T-helper 17 cell (primary cell): ENCODE measurements around the gene PAFAH2. TPM values are rescaled to one million over a fixed set of nuclear protein-coding genes. Genes with fewer than 3 reads are reported as not detected.

Source experiments
- ATAC-seq: fragments of 150-1000 bp; cut with Tn5 transposase; 2 replicates; pipeline ENCODE4 v1.10.0; 2021; ENCODE audit warnings: mild to moderate bottlenecking, moderate library complexity
- DNase-seq, 3 donors: peaks; one replicate each; pipeline versions ENCODE4 v3.0.0 to v3.0.0-alpha.2; 2020 to 2021
- H3K9me3 ChIP-seq: one replicate; pipeline ENCODE4 v1.7.0; 2013; ENCODE audit warnings: low read length, mild to moderate bottlenecking; ENCODE audit not compliant: control insufficient read depth, poor library complexity, severe bottlenecking
- H3K27ac Mint-ChIP-seq: one replicate; pipeline ENCODE4 v1.8.0; 2022; ENCODE audit warnings: mild to moderate bottlenecking, moderate library complexity, mixed read lengths
- H3K27me3 Mint-ChIP-seq: one replicate; pipeline ENCODE4 v1.8.0; 2022; ENCODE audit warnings: mixed read lengths
- H3K36me3 Mint-ChIP-seq: one replicate; pipeline ENCODE4 v1.8.0; 2022; ENCODE audit warnings: low read depth, mixed read lengths
- H3K4me1 Mint-ChIP-seq: one replicate; pipeline ENCODE4 v1.8.0; 2022; ENCODE audit warnings: mild to moderate bottlenecking, mixed read lengths
- H3K4me3 Mint-ChIP-seq: one replicate; pipeline ENCODE4 v1.8.0; 2022; ENCODE audit warnings: mild to moderate bottlenecking, moderate library complexity, mixed read lengths
- total RNA-seq, 4 donors: library from RNA in 2 of 4; stranded (reverse) in 2 of 4; gene quantifications; one replicate each; pipeline ENCODE4 v1.2.3 and lab custom pipeline; 2022 to 2026

PAFAH2 gene
- total RNA-seq, 2 donors from 2014 or later = 4.9 to 6.9 TPM

GRCh38 chr1:26015358-26015757 lies 17.5 kb upstream of the PAFAH2 start:
- no peak overlapping the region for H3K27ac Mint-ChIP-seq
- H3K27me3 Mint-ChIP-seq = peaks cover 9% of the 10 kb centered on the region
- ATAC-seq (no peak), DNase-seq (no peak)
- H3K36me3 Mint-ChIP-seq = no peaks in the 10 kb centered on the region
- H3K9me3 ChIP-seq = no peaks in the 10 kb centered on the region
- no peak overlapping the region for H3K4me3 Mint-ChIP-seq
- no peaks in the 10 kb centered on the region for H3K4me1 Mint-ChIP-seq

GRCh38 chr1:26014179-26014578 lies 16.3 kb upstream of the PAFAH2 start:
- peak overlapping the region; percentile 29 for H3K27ac Mint-ChIP-seq
- no peak for DNase-seq
- peaks cover 10% of the 10 kb centered on the region for H3K27me3 Mint-ChIP-seq
- H3K9me3 ChIP-seq = no peaks in the 10 kb centered on the region
- no peaks in the 10 kb centered on the region for H3K4me1 Mint-ChIP-seq
- no peak overlapping the region for H3K4me3 Mint-ChIP-seq
- no peaks in the 10 kb centered on the region for H3K36me3 Mint-ChIP-seq
- no peak for ATAC-seq

DNA sequence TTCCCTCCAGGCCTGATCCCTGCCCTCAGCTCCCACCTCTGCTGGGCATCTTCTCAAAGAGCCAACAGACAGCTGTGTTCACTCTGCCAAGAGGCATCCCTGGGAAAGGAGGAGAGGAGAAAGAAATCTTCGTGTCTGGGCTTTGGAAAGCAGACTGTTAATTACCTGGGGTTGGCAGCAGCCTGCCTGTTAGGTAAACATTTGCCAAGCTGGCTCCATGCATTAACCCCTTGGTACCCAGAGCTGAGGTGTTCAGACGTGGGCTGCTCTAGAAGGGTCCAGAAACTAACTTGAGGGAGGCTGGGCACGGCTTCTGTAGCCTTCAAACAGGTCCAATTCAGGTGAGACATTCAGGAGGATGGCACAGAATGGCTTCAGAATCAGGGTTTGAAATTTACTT lies 15.0 kb upstream of the PAFAH2 start:
- DNase-seq (no peak), ATAC-seq (no peak)
- peaks cover 5% of the 10 kb centered on the region for H3K27me3 Mint-ChIP-seq
- H3K27ac Mint-ChIP-seq = no peak overlapping the region
- no peak overlapping the region for H3K4me3 Mint-ChIP-seq
- no peaks in the 10 kb centered on the region for H3K9me3 ChIP-seq
- no peaks in the 10 kb centered on the region for H3K4me1 Mint-ChIP-seq
- H3K36me3 Mint-ChIP-seq = no peaks in the 10 kb centered on the region

DNA sequence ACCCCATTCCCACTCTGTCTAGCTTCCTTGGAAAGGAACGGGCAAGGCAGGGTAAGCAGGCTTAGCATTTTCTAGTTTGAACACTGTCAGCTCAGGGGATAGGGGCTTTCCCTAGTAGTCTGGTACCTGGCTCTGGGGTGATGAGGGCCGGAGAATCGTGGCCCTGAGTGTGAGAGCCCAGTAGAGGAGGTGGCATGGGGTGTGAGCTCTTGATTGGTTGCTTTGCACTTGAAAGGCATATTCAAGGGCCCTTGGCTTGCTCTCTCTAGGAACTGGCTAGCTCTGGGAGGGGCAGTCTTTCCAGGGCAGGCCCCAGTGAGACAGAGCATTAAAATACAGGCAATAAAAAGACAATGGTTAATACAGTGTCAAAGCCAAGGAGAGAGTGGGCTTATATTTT lies 13.0 kb upstream of the PAFAH2 start:
- Mint-ChIP-seq H3K4me3 (no peak overlapping the region), H3K27me3 (peaks cover 12% of the 10 kb centered on the region), H3K36me3 (no peaks in the 10 kb centered on the region), H3K4me1 (peaks cover 2% of the 10 kb centered on the region), H3K27ac (no peak overlapping the region)
- DNase-seq = no peak
- H3K9me3 ChIP-seq = no peaks in the 10 kb centered on the region
- ATAC-seq = no peak

DNA sequence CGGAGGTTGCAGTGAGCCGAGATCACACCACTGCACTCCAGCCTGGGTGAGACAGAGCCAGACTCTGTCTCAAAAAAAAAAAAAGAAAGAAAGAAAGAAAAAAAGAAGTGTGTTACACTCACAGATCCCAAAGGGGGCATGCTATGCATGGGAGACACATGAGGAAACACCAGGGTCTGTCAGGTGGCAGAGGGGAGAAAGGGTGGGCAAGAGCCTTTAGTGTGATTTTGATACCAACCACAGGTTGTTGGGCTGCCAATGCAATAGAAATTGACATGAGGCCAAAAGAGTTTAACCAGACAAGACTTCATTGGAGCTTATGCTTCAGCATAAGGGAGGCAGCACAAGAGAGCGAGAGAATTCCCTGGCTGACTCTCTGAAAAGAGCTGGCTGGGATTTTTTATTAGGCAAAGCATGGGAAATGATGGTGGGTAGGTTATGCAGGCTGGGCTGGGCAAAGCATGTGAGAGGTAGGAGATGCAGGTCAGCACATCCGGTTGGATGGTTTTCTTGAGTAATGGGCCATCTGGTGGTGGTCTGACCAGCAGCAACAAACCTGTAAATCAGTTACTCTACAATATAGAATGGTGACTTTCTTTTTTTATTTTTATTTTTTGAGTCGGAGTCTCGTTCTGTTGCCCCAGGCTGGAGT lies 12.1 kb upstream of the PAFAH2 start:
- ATAC-seq = no peak
- no peak overlapping the region for H3K27ac Mint-ChIP-seq
- peaks cover 18% of the 10 kb centered on the region for H3K27me3 Mint-ChIP-seq
- H3K36me3 Mint-ChIP-seq = no peaks in the 10 kb centered on the region
- no peaks in the 10 kb centered on the region for H3K9me3 ChIP-seq
- DNase-seq = no peak
- H3K4me1 Mint-ChIP-seq = peaks cover 2% of the 10 kb centered on the region
- no peak overlapping the region for H3K4me3 Mint-ChIP-seq

- Mint-ChIP-seq H3K4me1 (peaks cover 9% of the 10 kb centered on the region), H3K36me3 (peaks cover 3% of the 10 kb centered on the region), H3K27me3 (peaks cover 37% of the 10 kb centered on the region), H3K27ac (no peak overlapping the region), H3K4me3 (no peak overlapping the region)
- ATAC-seq (no peak), DNase-seq (no peak)
- no peaks in the 10 kb centered on the region for H3K9me3 ChIP-seq
These were observed 8.8 kb upstream of the PAFAH2 start for GRCh38 chr1:26006710-26007109.

DNA sequence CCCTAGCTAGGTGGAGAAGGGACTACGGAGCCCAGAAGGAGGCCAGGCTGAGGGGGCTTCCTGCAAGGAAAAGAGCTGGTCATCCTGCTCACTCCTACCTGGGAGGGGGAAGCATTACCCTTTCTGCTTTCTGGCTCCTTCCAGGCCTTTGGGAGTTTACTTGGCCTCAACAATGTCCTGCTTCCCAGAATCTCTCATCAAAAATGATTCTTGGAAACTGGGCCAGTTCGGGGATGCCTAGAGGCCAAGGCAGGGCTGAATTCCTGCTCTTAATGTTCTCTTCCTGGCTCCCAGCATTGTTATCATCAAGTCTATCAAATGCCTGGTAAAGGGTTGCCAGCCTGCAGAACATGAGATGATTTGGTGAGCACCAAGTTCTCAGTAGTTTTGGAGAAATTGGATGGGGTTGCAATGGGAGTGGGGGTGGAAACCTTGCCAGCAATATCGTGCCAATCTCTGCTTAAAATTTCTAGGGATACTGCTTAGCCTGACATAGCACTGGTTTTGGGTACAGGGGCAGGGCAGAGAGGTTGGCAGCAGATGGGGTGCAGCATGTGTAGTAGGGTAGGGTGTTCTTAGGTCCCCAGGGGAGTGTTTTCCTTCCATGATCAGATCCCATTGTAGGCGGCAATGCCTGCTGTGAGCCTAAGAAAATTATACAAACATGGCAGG lies 7.7 kb upstream of the PAFAH2 start:
- Mint-ChIP-seq H3K27me3 (peaks cover 42% of the 10 kb centered on the region), H3K4me3 (no peak overlapping the region), H3K36me3 (peaks cover 3% of the 10 kb centered on the region), H3K4me1 (peaks cover 9% of the 10 kb centered on the region), H3K27ac (no peak overlapping the region)
- DNase-seq (no peak), ATAC-seq (no peak)
- H3K9me3 ChIP-seq = no peaks in the 10 kb centered on the region

DNA sequence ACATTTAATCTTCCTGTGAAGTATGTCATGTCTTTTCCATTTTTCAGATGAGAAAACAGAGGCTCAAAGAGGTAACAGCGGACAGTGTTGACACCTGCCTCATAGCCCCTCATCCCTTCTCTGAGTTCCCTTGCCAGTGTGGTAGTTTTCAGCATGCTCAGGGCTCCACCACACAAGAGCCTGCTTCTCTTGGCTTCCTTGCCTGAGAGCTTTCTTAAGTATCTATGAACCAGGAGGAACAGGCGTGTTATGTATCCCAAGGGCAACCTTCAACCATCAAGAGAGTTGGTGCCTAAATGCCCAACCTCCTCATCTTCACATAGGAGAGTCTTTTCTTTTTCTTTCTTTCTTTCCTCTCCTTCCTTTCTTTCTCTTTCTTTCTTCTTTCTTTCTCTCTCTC lies 5.9 kb upstream of the PAFAH2 start:
- Mint-ChIP-seq H3K4me1 (peaks cover 11% of the 10 kb centered on the region), H3K36me3 (peaks cover 3% of the 10 kb centered on the region), H3K4me3 (no peak overlapping the region), H3K27me3 (peaks cover 37% of the 10 kb centered on the region), H3K27ac (no peak overlapping the region)
- ATAC-seq = no peak
- DNase-seq = no peak
- no peaks in the 10 kb centered on the region for H3K9me3 ChIP-seq

- no peak for ATAC-seq
- Mint-ChIP-seq H3K4me1 (peaks cover 15% of the 10 kb centered on the region), H3K4me3 (no peak overlapping the region), H3K27me3 (peaks cover 37% of the 10 kb centered on the region), H3K27ac (no peak overlapping the region), H3K36me3 (peaks cover 3% of the 10 kb centered on the region)
- H3K9me3 ChIP-seq = no peaks in the 10 kb centered on the region
- no peak for DNase-seq
These were observed 5.4 kb upstream of the PAFAH2 start for GRCh38 chr1:26003262-26003661.

GRCh38 chr1:25999041-25999800 lies 1.4 kb upstream of the PAFAH2 start:
- peaks cover 23% of the 10 kb centered on the region for H3K4me1 Mint-ChIP-seq
- H3K27ac Mint-ChIP-seq = no peak overlapping the region
- H3K4me3 Mint-ChIP-seq = no peak overlapping the region
- ATAC-seq (no peak), DNase-seq (no peak)
- H3K36me3 Mint-ChIP-seq = peaks cover under 1% of the 10 kb centered on the region
- peaks cover 17% of the 10 kb centered on the region for H3K27me3 Mint-ChIP-seq
- H3K9me3 ChIP-seq = no peaks in the 10 kb centered on the region

DNA sequence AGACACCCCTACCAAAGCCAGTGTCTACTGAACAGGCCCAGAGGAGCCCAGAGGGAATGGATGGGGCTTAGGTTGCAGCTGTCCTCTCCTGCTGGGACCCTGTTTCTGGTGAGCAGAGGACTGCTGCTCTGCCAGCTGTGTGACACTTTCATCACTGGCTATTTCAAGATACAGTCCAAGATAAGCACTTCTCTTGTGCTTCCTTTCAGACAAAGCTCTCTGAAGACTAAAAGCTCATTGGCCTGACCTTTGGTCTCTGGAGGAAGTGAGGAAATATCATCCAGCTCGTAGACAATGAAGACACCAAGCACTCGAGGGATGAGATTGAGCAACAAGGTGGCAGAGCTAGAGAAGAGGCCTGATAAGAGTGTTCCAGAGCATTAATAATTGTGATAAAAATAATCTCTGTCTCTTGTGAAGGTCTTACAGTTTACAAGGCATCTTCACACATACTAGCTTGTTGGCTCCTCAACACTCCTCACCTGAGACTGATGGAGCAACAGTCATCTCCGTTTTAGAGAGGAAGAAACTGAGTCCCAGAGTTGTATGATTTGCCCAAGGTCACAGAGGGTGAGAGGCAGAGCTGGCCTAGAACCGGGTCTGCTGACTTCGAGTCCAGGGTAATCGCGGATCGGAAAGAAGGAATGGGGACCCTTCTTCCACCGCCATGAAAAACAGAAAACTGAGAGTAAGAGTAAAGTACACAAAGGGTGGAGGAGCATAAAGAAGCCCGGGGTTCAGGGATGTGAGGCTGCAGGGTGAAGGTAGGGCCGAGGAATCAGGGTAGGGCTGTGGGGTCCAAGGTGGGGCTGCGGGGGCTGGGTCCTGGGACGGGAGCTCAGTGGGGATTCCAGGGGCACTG lies 666 bp downstream of the PAFAH2 start:
- Mint-ChIP-seq H3K36me3 (no peaks in the 10 kb centered on the region), H3K4me1 (peaks cover 24% of the 10 kb centered on the region), H3K27me3 (peaks cover 5% of the 10 kb centered on the region), H3K4me3 (peak overlapping the region; percentile 98), H3K27ac (peak overlapping the region; percentile 98)
- no peaks in the 10 kb centered on the region for H3K9me3 ChIP-seq
- peak; percentile 0 for ATAC-seq
- no peak for DNase-seq

GRCh38 chr1:25994402-25995150 lies 3.3 kb downstream of the PAFAH2 start:
- ATAC-seq (no peak), DNase-seq (no peak)
- no peak overlapping the region for H3K27ac Mint-ChIP-seq
- H3K4me3 Mint-ChIP-seq = no peak overlapping the region
- H3K27me3 Mint-ChIP-seq = no peaks in the 10 kb centered on the region
- H3K9me3 ChIP-seq = no peaks in the 10 kb centered on the region
- no peaks in the 10 kb centered on the region for H3K36me3 Mint-ChIP-seq
- H3K4me1 Mint-ChIP-seq = peaks cover 38% of the 10 kb centered on the region
